H1 (cell line): Measurements from ENCODE around the gene HLA-F. TPM values are rescaled to one million over a fixed set of nuclear protein-coding genes. Genes with fewer than 3 reads are reported as not detected.

Experiments used
- TAF7 ChIP-seq: optimal IDR thresholded peaks from 2 replicates; pipeline ENCODE3; 2011; ENCODE audit warnings: low read depth, mild to moderate bottlenecking, inconsistent platforms, low read length, moderate library complexity, borderline replicate concordance
- polyA plus RNA-seq, 7 experiments: library from polyadenylated mRNA; depleted of rRNA in 3 of 7; stranded (reverse) in 5 of 7; unstranded in 2 of 7; fragments of >200 nt in 5 of 7; fragments of 200-250 nt in 2 of 7; gene quantifications; 1 replicate in 5 of 7; 2 replicates in 1 of 7; 4 replicates in 1 of 7; pipeline versions ENCODE4 v1.2.1 to v1.2.3, GENCODE V29; 2011 to 2013; ENCODE audit warnings: missing spikeins in 2 of 7, mixed read lengths in 2 of 7
- total RNA-seq: library from RNA; stranded (reverse); fragmentation: NEBNext Ultra II Directional; extraction: Animal tissue kit (Norgen Biotek cat#: 25700); gene quantifications from 2 replicates; pipeline ENCODE4 v1.2.1, GENCODE V29; 2021

The HLA-F gene
- total and polyA plus RNA-seq, 2 of the 8 experiments (the other 6 are each of a cell fraction or from before 2014, with no cell fraction given) = 9.6 to 11.7 TPM

- TF ChIP-seq TAF7 = no peak
- TF ChIP-seq, all 59 proteins: peak for 0
Observed at GRCh38 chr6:29753309-29753644, 30.0 kb downstream of the HLA-F start (continued).
